ENCODE results near the gene NDNF.

GRCh38 chr4:121094297-121094966, 22.1 kb upstream of the NDNF start:
- TF ChIP-seq CTCF (IDR thresholded peaks at IDR 0.05) (no peak), POLR2A (IDR thresholded peaks at IDR 0.05) (no peak)

Data from prostate gland (tissue), 2 donors.